Spleen (tissue), 11 donors: ENCODE results near the gene AAGAB. TPM values are rescaled to one million over a fixed set of nuclear protein-coding genes. Genes with fewer than 3 reads are reported as not detected.

Source experiments
- DNase-seq: peaks from one replicate; pipeline ENCODE4 v3.0.0-alpha.2; 2020
- H3K27ac ChIP-seq, 8 donors: fragments of 200-600 bp; sonication (generic) in 7 of 8; 1 replicate in 4 of 8; 2 replicates in 4 of 8; pipeline versions ENCODE4 v1.5.0 to v1.8.0; 2016 to 2021; ENCODE audit warnings: inconsistent platforms in 4 of 8, mild to moderate bottlenecking in 4 of 8, moderate library complexity in 1 of 8
- H3K27me3 ChIP-seq, 7 donors: fragments of 200-600 bp; sonication (generic) in 6 of 7; replicated peaks in 1 of 7; 1 replicate in 4 of 7; 2 replicates in 3 of 7; pipeline versions ENCODE4 v1.5.0 to v1.8.0; 2016 to 2021; ENCODE audit warnings: inconsistent platforms in 3 of 7, mild to moderate bottlenecking in 1 of 7
- H3K36me3 ChIP-seq, 6 donors: fragments of 200-600 bp; sonication (generic) in 5 of 6; 1 replicate in 4 of 6; 2 replicates in 2 of 6; pipeline versions ENCODE4 v1.5.0 to v1.8.0; 2016 to 2021; ENCODE audit warnings: inconsistent platforms in 2 of 6
- H3K4me1 ChIP-seq, 6 donors: fragments of 200-600 bp; sonication (generic) in 5 of 6; 1 replicate in 3 of 6; 2 replicates in 3 of 6; pipeline versions ENCODE4 v1.5.0 to v1.8.0; 2016 to 2021; ENCODE audit warnings: inconsistent platforms in 3 of 6
- H3K4me3 ChIP-seq, 8 donors: fragments of 200-600 bp; sonication (generic) in 7 of 8; 1 replicate in 4 of 8; 2 replicates in 4 of 8; pipeline versions ENCODE4 v1.5.0 to v1.8.0; 2016 to 2021; ENCODE audit warnings: inconsistent platforms in 4 of 8, mild to moderate bottlenecking in 4 of 8, moderate library complexity in 2 of 8
- H3K9me3 ChIP-seq, 8 donors: fragments of 200-600 bp; sonication (generic) in 7 of 8; 1 replicate in 4 of 8; 2 replicates in 4 of 8; pipeline versions ENCODE4 v1.5.0 to v1.8.0; 2016 to 2021; ENCODE audit warnings: inconsistent platforms in 4 of 8
- POLR2A ChIP-seq, 3 donors: fragments of 450-650 bp; IDR thresholded peaks; one replicate each; pipeline ENCODE4 v1.5.1; 2017; ENCODE audit warnings: antibody characterized with exemption in 3 of 3, mild to moderate bottlenecking in 1 of 3
- POLR2AphosphoS5 ChIP-seq, 3 donors: sonication (generic); formaldehyde crosslinking; IDR thresholded peaks; one replicate each; pipeline ENCODE4 v1.5.1; 2017; ENCODE audit warnings: antibody characterized with exemption in 3 of 3
- WGBS, 5 donors: extraction: QIAGEN DNeasy Blood & Tissue Kit in 3 of 5; methylation state at CpG; one replicate each; pipeline versions ENCODE4 v1.1.5 to v1.1.7; 2013 to 2018; 5-methylcytosine and 5-hydroxymethylcytosine counted together
- intact Hi-C: fragments of 100-400 bp; cut with DNase I; formaldehyde crosslinking; loops from one replicate; pipeline ENCODE4 v1.15.0; 2023; ENCODE audit warnings: low total_unique reads
- polyA plus RNA-seq, 3 donors: library from polyadenylated mRNA; stranded (reverse); fragments of 200-250 nt; gene quantifications; one replicate each; pipeline ENCODE4 v1.2.1, GENCODE V29; 2013
- total RNA-seq, 7 donors: library from RNA; depleted of rRNA in 3 of 7; stranded (reverse); fragments of >200 nt in 3 of 7; fragmentation: NEBNext Ultra II Directional in 4 of 7; extraction: Animal tissue kit (Norgen Biotek cat#: 25700) in 4 of 7; gene quantifications; one replicate each; pipeline versions ENCODE4 v1.1.0 to v1.2.1, GENCODE V29; 2016 to 2021
- TF ChIP-seq, protein P1 (sequence below), 11 experiments: fragments of 200-600 bp in 7 of 11; fragments of 450-650 bp in 4 of 11; sonication (generic) in 4 of 11; IDR thresholded peaks in 8 of 11; conservative IDR thresholded peaks in 3 of 11; 1 replicate in 7 of 11; 2 replicates in 4 of 11; pipeline versions ENCODE4 v1.4.0 to v1.8.0; 2016 to 2021; ENCODE audit warnings: antibody characterized with exemption in 11 of 11, inconsistent platforms in 4 of 11, mild to moderate bottlenecking in 1 of 11
- donor health status: healthy with polysubstance abuse.
- donor health status: DM: no; HTN: no; CAD: no; lungs with moderate emphysema.
- donor health status: DM: no; HTN: no; CAD: no.
- donor health status: Bipolar disorder and iron deficiency.
- donor health status: healthy.
- donor health status: DM: no; HTN: no; CAD: no.
- donor health status: DM: yes; HTN: yes; CAD: no.

AAGAB gene
- total and polyA plus RNA-seq, 10 donors, result 13.2 to 39.3 (median 24.5) TPM

DNA sequence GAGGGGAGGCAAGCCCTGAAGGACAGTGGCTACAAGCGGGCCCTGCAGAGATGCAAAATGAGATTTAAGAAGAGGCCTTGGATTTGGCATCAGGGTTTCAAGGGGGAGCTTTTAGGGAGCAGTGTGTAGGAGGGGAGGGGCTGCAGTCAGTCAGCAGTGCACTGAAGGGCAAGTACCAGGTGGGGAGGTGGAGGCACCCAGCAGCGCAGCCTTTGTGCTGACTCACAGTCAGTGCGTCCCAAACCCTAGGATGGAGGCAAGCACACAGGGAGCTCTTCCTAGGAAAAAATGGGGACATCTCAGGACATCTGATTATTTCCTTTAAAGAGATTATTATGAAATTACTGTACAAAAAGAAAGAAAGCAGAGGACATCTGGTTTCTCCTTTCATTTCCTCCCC is 80.0 kb downstream of the AAGAB start:
- Histone ChIP-seq H3K36me3 (peaks cover 0 to 93% (median 26%) of the 10 kb centered on the region in 6 donors), H3K27ac (no peak overlapping the region), H3K9me3 (no peaks in the 10 kb centered on the region), H3K27me3 (no peaks in the 10 kb centered on the region), H3K4me1 (peaks cover 6 to 46% (median 26%) of the 10 kb centered on the region in 6 donors), H3K4me3 (no peak overlapping the region)
- 91 to 96% (median 93%) methylated on average over 3 of the region's 3 CpGs for WGBS, 5 donors
- TF ChIP-seq POLR2AphosphoS5 (IDR thresholded peaks at IDR 0.05) (no peak), POLR2A (IDR thresholded peaks at IDR 0.05) (no peak)
- TF ChIP-seq, protein P1, sequence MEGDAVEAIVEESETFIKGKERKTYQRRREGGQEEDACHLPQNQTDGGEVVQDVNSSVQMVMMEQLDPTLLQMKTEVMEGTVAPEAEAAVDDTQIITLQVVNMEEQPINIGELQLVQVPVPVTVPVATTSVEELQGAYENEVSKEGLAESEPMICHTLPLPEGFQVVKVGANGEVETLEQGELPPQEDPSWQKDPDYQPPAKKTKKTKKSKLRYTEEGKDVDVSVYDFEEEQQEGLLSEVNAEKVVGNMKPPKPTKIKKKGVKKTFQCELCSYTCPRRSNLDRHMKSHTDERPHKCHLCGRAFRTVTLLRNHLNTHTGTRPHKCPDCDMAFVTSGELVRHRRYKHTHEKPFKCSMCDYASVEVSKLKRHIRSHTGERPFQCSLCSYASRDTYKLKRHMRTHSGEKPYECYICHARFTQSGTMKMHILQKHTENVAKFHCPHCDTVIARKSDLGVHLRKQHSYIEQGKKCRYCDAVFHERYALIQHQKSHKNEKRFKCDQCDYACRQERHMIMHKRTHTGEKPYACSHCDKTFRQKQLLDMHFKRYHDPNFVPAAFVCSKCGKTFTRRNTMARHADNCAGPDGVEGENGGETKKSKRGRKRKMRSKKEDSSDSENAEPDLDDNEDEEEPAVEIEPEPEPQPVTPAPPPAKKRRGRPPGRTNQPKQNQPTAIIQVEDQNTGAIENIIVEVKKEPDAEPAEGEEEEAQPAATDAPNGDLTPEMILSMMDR (IDR thresholded peaks at IDR 0.05 in 8 of 11, conservative IDR thresholded peaks at IDR 0.05 in 3 of 11), result no peak
- DNase-seq, result no peak
- intact Hi-C loops, result no loop called here

DNA sequence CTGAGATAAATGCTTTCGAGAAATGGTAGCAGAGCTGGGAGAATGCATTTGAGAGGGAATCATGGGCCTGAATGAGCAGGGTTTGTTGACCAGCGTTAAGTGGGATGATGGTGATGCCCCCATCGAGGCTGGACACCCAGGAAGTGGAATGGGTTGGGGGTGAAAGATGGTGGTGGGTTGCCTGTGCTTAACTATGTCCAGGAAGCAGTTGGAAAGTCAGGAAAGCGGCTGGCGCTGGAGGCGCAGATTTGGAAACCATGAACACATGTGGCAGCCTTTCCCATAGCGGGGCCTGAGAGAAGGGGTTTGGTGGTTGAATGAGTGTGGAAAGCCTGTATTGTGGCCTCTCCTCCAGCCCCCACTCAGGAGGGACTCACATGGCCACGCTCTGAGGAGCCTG is 80.7 kb downstream of the AAGAB start:
- Histone ChIP-seq H3K27me3 (no peaks in the 10 kb centered on the region), H3K4me1 (peaks cover 6 to 46% (median 26%) of the 10 kb centered on the region in 6 donors), H3K36me3 (peaks cover 0 to 93% (median 24%) of the 10 kb centered on the region in 6 donors), H3K27ac (no peak overlapping the region), H3K4me3 (no peak overlapping the region), H3K9me3 (no peaks in the 10 kb centered on the region)
- intact Hi-C loops, result no loop called here
- TF ChIP-seq, protein P1 (IDR thresholded peaks at IDR 0.05 in 8 of 11, conservative IDR thresholded peaks at IDR 0.05 in 3 of 11), result no peak
- TF ChIP-seq POLR2A (IDR thresholded peaks at IDR 0.05), result no peak
- TF ChIP-seq POLR2AphosphoS5 (IDR thresholded peaks at IDR 0.05), result no peak
- DNase-seq, result no peak
- 88 to 99% (median 95%) methylated on average over 8 of the region's 8 CpGs for WGBS, 5 donors

GRCh38 chr15:67173005-67173404 is 81.5 kb downstream of the AAGAB start:
- intact Hi-C loops, result no loop called here
- 81 to 99% (median 97%) methylated on average over 8 of the region's 8 CpGs for WGBS, 5 donors
- Histone ChIP-seq H3K27ac (no peak overlapping the region), H3K36me3 (peaks cover 0 to 93% (median 29%) of the 10 kb centered on the region in 6 donors), H3K4me3 (no peak overlapping the region), H3K9me3 (no peaks in the 10 kb centered on the region), H3K4me1 (peaks cover 6 to 54% (median 28%) of the 10 kb centered on the region in 6 donors), H3K27me3 (no peaks in the 10 kb centered on the region)
- no peak for DNase-seq
- TF ChIP-seq POLR2A (IDR thresholded peaks at IDR 0.05) (no peak), POLR2AphosphoS5 (IDR thresholded peaks at IDR 0.05) (no peak)
- TF ChIP-seq, protein P1 (IDR thresholded peaks at IDR 0.05 in 8 of 11, conservative IDR thresholded peaks at IDR 0.05 in 3 of 11), result no peak

GRCh38 chr15:67172172-67172571 is 82.3 kb downstream of the AAGAB start:
- TF ChIP-seq POLR2A (IDR thresholded peaks at IDR 0.05) (no peak), POLR2AphosphoS5 (IDR thresholded peaks at IDR 0.05) (no peak)
- TF ChIP-seq, protein P1 (IDR thresholded peaks at IDR 0.05 in 8 of 11, conservative IDR thresholded peaks at IDR 0.05 in 3 of 11), result no peak
- no peaks in the 10 kb centered on the region for H3K9me3 ChIP-seq
- WGBS, 5 donors, result 92 to 96% (median 93%) methylated on average over 6 of the region's 6 CpGs
- no peak overlapping the region for H3K4me3 ChIP-seq
- H3K4me1 ChIP-seq, result peaks cover 6 to 51% (median 32%) of the 10 kb centered on the region in 6 donors
- H3K27me3 ChIP-seq, result no peaks in the 10 kb centered on the region
- no peak overlapping the region for H3K27ac ChIP-seq
- peaks cover 0 to 95% (median 36%) of the 10 kb centered on the region in 6 donors for H3K36me3 ChIP-seq
- intact Hi-C loops, result no loop called here
- DNase-seq, result no peak
